ENCODE results near the gene CDKL2. TPM values are rescaled to one million over a fixed set of nuclear protein-coding genes. Genes with fewer than 3 reads are reported as not detected.

Gene CDKL2
- total and polyA plus RNA-seq, 2 experiments from 2014 or later, result 1.8 to 3.1 TPM

DNA sequence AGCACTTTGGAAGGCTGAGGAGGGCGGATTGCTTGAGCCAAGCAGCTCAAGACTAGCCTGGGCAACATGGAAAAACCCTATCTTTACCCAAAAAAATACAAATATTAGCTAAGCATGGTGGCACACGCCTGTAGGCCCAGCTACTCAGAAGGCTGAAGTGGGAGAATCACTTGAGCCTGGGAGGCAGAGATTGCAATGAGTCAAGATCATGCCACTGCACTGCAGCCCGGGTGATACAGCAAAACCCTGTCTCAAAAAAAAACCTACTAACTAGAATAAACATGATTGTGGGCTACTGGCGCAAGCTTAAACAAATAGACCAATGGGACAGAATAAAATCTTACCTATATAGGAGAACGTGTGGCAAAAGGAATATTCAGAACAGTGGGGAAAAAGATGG, 7.3 kb downstream of the CDKL2 start (continued):
- no peak for TF ChIP-seq EZH2phosphoT487 (IDR thresholded peaks at IDR 0.05; ENCODE audit: unreplicated experiment)
- TF ChIP-seq CREB1 (CRISPR knock-in tag; IDR thresholded peaks at IDR 0.05; ENCODE audit: low read depth), result no peak
- TF ChIP-seq EZH2 (IDR thresholded peaks at IDR 0.05; ENCODE audit: low read depth, unreplicated experiment), result no peak
- TF ChIP-seq, protein P1, sequence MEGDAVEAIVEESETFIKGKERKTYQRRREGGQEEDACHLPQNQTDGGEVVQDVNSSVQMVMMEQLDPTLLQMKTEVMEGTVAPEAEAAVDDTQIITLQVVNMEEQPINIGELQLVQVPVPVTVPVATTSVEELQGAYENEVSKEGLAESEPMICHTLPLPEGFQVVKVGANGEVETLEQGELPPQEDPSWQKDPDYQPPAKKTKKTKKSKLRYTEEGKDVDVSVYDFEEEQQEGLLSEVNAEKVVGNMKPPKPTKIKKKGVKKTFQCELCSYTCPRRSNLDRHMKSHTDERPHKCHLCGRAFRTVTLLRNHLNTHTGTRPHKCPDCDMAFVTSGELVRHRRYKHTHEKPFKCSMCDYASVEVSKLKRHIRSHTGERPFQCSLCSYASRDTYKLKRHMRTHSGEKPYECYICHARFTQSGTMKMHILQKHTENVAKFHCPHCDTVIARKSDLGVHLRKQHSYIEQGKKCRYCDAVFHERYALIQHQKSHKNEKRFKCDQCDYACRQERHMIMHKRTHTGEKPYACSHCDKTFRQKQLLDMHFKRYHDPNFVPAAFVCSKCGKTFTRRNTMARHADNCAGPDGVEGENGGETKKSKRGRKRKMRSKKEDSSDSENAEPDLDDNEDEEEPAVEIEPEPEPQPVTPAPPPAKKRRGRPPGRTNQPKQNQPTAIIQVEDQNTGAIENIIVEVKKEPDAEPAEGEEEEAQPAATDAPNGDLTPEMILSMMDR (conservative IDR thresholded peaks at IDR 0.05; ENCODE audit: low read depth in 2 of 2), result no peak
- TF ChIP-seq ZNF114 (CRISPR knock-in tag; IDR thresholded peaks at IDR 0.05), result no peak
- TF ChIP-seq, protein P2, sequence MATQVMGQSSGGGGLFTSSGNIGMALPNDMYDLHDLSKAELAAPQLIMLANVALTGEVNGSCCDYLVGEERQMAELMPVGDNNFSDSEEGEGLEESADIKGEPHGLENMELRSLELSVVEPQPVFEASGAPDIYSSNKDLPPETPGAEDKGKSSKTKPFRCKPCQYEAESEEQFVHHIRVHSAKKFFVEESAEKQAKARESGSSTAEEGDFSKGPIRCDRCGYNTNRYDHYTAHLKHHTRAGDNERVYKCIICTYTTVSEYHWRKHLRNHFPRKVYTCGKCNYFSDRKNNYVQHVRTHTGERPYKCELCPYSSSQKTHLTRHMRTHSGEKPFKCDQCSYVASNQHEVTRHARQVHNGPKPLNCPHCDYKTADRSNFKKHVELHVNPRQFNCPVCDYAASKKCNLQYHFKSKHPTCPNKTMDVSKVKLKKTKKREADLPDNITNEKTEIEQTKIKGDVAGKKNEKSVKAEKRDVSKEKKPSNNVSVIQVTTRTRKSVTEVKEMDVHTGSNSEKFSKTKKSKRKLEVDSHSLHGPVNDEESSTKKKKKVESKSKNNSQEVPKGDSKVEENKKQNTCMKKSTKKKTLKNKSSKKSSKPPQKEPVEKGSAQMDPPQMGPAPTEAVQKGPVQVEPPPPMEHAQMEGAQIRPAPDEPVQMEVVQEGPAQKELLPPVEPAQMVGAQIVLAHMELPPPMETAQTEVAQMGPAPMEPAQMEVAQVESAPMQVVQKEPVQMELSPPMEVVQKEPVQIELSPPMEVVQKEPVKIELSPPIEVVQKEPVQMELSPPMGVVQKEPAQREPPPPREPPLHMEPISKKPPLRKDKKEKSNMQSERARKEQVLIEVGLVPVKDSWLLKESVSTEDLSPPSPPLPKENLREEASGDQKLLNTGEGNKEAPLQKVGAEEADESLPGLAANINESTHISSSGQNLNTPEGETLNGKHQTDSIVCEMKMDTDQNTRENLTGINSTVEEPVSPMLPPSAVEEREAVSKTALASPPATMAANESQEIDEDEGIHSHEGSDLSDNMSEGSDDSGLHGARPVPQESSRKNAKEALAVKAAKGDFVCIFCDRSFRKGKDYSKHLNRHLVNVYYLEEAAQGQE (IDR thresholded peaks at IDR 0.05; ENCODE audit: unreplicated experiment), result no peak
- TF ChIP-seq NANOG (IDR thresholded peaks at IDR 0.05; ENCODE audit: borderline replicate concordance), result no peak

DNA sequence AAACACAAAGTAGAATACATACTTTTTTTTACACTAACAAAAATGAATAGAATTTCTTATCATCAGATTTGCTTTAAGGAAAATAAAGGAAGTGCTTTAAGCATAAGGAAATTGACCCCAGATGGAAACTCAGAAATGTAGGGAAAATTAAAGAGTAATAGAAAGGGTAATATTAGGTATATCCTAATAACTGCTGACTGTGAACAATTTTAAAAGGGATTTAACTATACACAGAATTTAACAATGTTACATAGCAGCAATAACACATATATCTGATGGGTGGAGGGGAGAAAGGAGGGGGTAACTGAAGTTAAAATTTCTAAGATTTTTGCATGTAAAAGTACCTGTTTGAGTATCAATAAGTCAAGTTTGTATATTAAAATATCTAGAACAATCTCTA, 8.6 kb downstream of the CDKL2 start:
- no peaks in the 10 kb centered on the region for H3K27me3 Mint-ChIP-seq (ENCODE audit: insufficient read depth, low read depth, poor library complexity)
- H3K4me3 Mint-ChIP-seq, result no peak overlapping the region
- H3K9me2 ChIP-seq (ENCODE audit: insufficient read depth), result no peaks in the 10 kb centered on the region
- H4K20me1 ChIP-seq (replicated peaks; ENCODE audit: insufficient read depth), result no peaks in the 10 kb centered on the region
- no peaks in the 10 kb centered on the region for H3K27me3 ChIP-seq (ENCODE audit: insufficient read depth)
- ATAC-seq, result no peak
- 0 out of 3 replicates have a peak, but pooled peaks cover 1% of the 10 kb centered on the region for H3K9me3 Mint-ChIP-seq
- H3K4me1 Mint-ChIP-seq, result no peaks in the 10 kb centered on the region
- H3K27ac Mint-ChIP-seq, result no peak overlapping the region
- no peak overlapping the region for H3K4me2 ChIP-seq
- no peak overlapping the region for H2AFZ ChIP-seq
- no peak overlapping the region for H3K27ac ChIP-seq (ENCODE audit: low read depth)
- H3K36me3 Mint-ChIP-seq (ENCODE audit: low read depth), result no peaks in the 10 kb centered on the region
- H3K36me3 ChIP-seq (ENCODE audit: insufficient read depth), result no peaks in the 10 kb centered on the region
- H3K4me1 ChIP-seq (ENCODE audit: insufficient read depth), result no peaks in the 10 kb centered on the region
- H3K79me2 ChIP-seq (replicated peaks; ENCODE audit: insufficient read depth), result no peaks in the 10 kb centered on the region
- no peak overlapping the region for H3K4me3 ChIP-seq
- DNase-seq (ENCODE audit: low spot score), result no peak
- no peaks in the 10 kb centered on the region for H3F3A ChIP-seq (replicated peaks; ENCODE audit: low read depth)
- TF ChIP-seq EZH2 (IDR thresholded peaks at IDR 0.05; ENCODE audit: low read depth, unreplicated experiment), result no peak
- TF ChIP-seq, protein P3, sequence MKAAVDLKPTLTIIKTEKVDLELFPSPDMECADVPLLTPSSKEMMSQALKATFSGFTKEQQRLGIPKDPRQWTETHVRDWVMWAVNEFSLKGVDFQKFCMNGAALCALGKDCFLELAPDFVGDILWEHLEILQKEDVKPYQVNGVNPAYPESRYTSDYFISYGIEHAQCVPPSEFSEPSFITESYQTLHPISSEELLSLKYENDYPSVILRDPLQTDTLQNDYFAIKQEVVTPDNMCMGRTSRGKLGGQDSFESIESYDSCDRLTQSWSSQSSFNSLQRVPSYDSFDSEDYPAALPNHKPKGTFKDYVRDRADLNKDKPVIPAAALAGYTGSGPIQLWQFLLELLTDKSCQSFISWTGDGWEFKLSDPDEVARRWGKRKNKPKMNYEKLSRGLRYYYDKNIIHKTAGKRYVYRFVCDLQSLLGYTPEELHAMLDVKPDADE (IDR thresholded peaks at IDR 0.05), result no peak
- TF ChIP-seq, protein P2 (IDR thresholded peaks at IDR 0.05; ENCODE audit: unreplicated experiment), result no peak
- no peak for TF ChIP-seq EZH2phosphoT487 (IDR thresholded peaks at IDR 0.05; ENCODE audit: unreplicated experiment)
- TF ChIP-seq, protein P1 (conservative IDR thresholded peaks at IDR 0.05; ENCODE audit: low read depth in 2 of 2), result no peak
- no peak for TF ChIP-seq STAT1 (IDR thresholded peaks at IDR 0.05; ENCODE audit: unreplicated experiment)
- TF ChIP-seq ZNF114 (CRISPR knock-in tag; IDR thresholded peaks at IDR 0.05), result no peak
